Measurements from ENCODE around the gene C1QA. TPM values are rescaled to one million over a fixed set of nuclear protein-coding genes. Genes with fewer than 3 reads are reported as not detected.

C1QA gene
- polyA plus RNA-seq, 1 of the 3 experiments (the other 2 are of a cell fraction), result not detected

DNA sequence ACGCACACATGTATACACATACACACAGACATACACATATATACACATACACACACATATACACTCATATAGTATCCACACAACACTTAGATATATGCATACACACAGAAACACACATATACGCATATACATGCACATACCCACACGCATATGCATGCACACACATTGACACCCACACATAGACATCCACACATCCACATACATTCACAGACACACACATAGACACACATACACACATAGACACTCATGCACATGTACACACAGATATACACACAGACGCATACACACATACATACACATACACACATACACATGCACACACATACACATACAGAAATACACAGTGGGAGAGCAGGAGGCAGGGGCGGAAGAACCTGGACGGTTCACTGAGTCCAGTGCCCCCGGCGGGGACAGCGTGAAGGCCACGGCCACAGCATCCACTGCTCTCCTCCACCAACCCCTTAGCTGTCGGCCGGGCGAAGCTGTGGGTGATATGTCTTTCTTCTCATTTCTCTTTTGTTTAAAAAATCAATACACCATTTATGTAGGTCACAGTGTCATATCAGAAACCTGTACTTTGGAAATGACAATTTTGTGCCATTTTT is 13.8 kb downstream of the C1QA start:
- no peaks in the 10 kb centered on the region for H3F3A ChIP-seq (replicated peaks; ENCODE audit: insufficient read depth)
- H4K20me1 ChIP-seq (ENCODE audit: insufficient read depth), result no peaks in the 10 kb centered on the region
- H3K9ac ChIP-seq, result no peak overlapping the region
- peaks cover 7% of the 10 kb centered on the region for H3K27me3 ChIP-seq (ENCODE audit: insufficient read depth)
- no peaks in the 10 kb centered on the region for H3K79me2 ChIP-seq (ENCODE audit: insufficient read depth)
- TF ChIP-seq ZBTB33 (IDR thresholded peaks at IDR 0.05; ENCODE audit: borderline replicate concordance, low read depth), result no peak
- no peak for TF ChIP-seq EZH2phosphoT487 (IDR thresholded peaks at IDR 0.05; ENCODE audit: borderline replicate concordance, low read depth)
- TF ChIP-seq ELF1 (IDR thresholded peaks at IDR 0.05), result no peak
- no peak for TF ChIP-seq SMC3 (IDR thresholded peaks at IDR 0.05; ENCODE audit: low read depth, low read length)
- TF ChIP-seq RFX5 (IDR thresholded peaks at IDR 0.05; ENCODE audit: low read length), result no peak
- TF ChIP-seq EP300 (IDR thresholded peaks at IDR 0.05; ENCODE audit: borderline replicate concordance in 1 of 2, low read depth in 1 of 2, low read length in 1 of 2), result no peak
- no peak for TF ChIP-seq GATA2 (CRISPR knock-in tag; IDR thresholded peaks at IDR 0.05)
- no peak for TF ChIP-seq SIN3A (IDR thresholded peaks at IDR 0.05; ENCODE audit: borderline replicate concordance, low read depth, low read length)
- no peak for TF ChIP-seq RXRA (IDR thresholded peaks at IDR 0.05; ENCODE audit: borderline replicate concordance, low read depth)
- TF ChIP-seq TAF1 (IDR thresholded peaks at IDR 0.05; ENCODE audit: borderline replicate concordance, low read depth, low read length), result no peak
- no peak for TF ChIP-seq CHD2 (IDR thresholded peaks at IDR 0.05; ENCODE audit: low read length, partially characterized antibody)
- TF ChIP-seq NRF1 (IDR thresholded peaks at IDR 0.05; ENCODE audit: low read depth, low read length), result no peak
- no peak for TF ChIP-seq POLR2AphosphoS5 (IDR thresholded peaks at IDR 0.05; ENCODE audit: low read depth, low read length)
- no peak for TF ChIP-seq PBX3 (IDR thresholded peaks at IDR 0.05)
- TF ChIP-seq IRF3 (IDR thresholded peaks at IDR 0.05; ENCODE audit: low read depth, low read length), result no peak
- WGBS (ENCODE audit: low lambda C conversion rate), result 78% methylated on average over 13 of the region's 13 CpGs
- no peak overlapping the region for H3K4me3 ChIP-seq (ENCODE audit: low read depth in 2 of 2, low read length in 1 of 2)
- DNase-seq, result no peak
- CTCF ChIA-PET, result interaction anchor here (1.9 to 2.1 kb wide), 2 partner anchors 8 to 234 kb away, joined by 9 to 22 read pairs; partner anchors contain the start of gene C1QC
- no peaks in the 10 kb centered on the region for H3K36me3 ChIP-seq (replicated peaks in 1 of 2; ENCODE audit: control insufficient read depth in 1 of 2, insufficient read depth in 2 of 2, low read length in 1 of 2)
- H3K4me1 ChIP-seq (ENCODE audit: control insufficient read depth in 1 of 2, insufficient read depth in 2 of 2, low read depth in 1 of 2, low read length in 1 of 2), result peaks cover 0 to 17% of the 10 kb centered on the region in 2 experiments; a peak in 1 of 4 replicates
- no peak overlapping the region for H3K27ac ChIP-seq (ENCODE audit: low read depth in 2 of 2, low read length in 1 of 2)
- H3K9me3 ChIP-seq, result no peaks in the 10 kb centered on the region
- H2AFZ ChIP-seq (ENCODE audit: low read depth), result no peak overlapping the region
- POLR2A ChIA-PET, result no interaction called here
- H3K4me2 ChIP-seq, result no peak overlapping the region
- no peaks in the 10 kb centered on the region for H3K9me2 ChIP-seq
